ENCODE results near the gene TPCN1. TPM values are rescaled to one million over a fixed set of nuclear protein-coding genes. Genes with fewer than 3 reads are reported as not detected.

Gene TPCN1
- total and polyA plus RNA-seq, 4 donors: 20.8 to 61.7 (median 30.7) TPM

GRCh38 chr12:113329022-113329790, 107.9 kb downstream of the TPCN1 start:
- Histone ChIP-seq H3K9me3 (ENCODE audit: control insufficient read depth in 4 of 4, insufficient read depth in 3 of 4, low read length in 3 of 4) (no peaks in the 10 kb centered on the region), H3K4me1 (ENCODE audit: control insufficient read depth in 5 of 5, insufficient read depth in 5 of 5, low read length in 5 of 5) (peaks cover 0 to 20% (median under 1%) of the 10 kb centered on the region in 5 donors), H3K36me3 (ENCODE audit: control insufficient read depth in 4 of 4, insufficient read depth in 4 of 4, low read length in 4 of 4) (peaks cover 0 to 35% (median 2%) of the 10 kb centered on the region in 4 donors), H3K27me3 (ENCODE audit: control insufficient read depth in 3 of 3, insufficient read depth in 3 of 3, low read length in 2 of 3) (no peaks in the 10 kb centered on the region), H3K4me3 (no peak overlapping the region), H3K9ac (ENCODE audit: insufficient read depth in 1 of 2, low read length in 2 of 2) (no peak overlapping the region), H3K27ac (ENCODE audit: low read depth in 1 of 2, low read length in 1 of 2) (peak overlapping the region in 1 of 2 donors; percentile 35)
- no peak for ATAC-seq (ENCODE audit: insufficient read depth, low FRiP score)
- 82 to 85% methylated on average over 9 of the region's 9 CpGs for WGBS, 2 donors
- DNase-seq: no peak
- no peak for TF ChIP-seq CTCF (IDR thresholded peaks at IDR 0.05; ENCODE audit: control extremely low read depth, extremely low read depth)

- DNase-seq: no peak
- Histone ChIP-seq H3K9me3 (ENCODE audit: control insufficient read depth in 4 of 4, insufficient read depth in 3 of 4, low read length in 3 of 4) (no peaks in the 10 kb centered on the region), H3K27me3 (ENCODE audit: control insufficient read depth in 3 of 3, insufficient read depth in 3 of 3, low read length in 2 of 3) (no peaks in the 10 kb centered on the region), H3K4me1 (ENCODE audit: control insufficient read depth in 5 of 5, insufficient read depth in 5 of 5, low read length in 5 of 5) (peaks cover 0 to 20% (median 4%) of the 10 kb centered on the region in 5 donors), H3K27ac (ENCODE audit: low read depth in 1 of 2, low read length in 1 of 2) (no peak overlapping the region), H3K4me3 (no peak overlapping the region), H3K36me3 (ENCODE audit: control insufficient read depth in 4 of 4, insufficient read depth in 4 of 4, low read length in 4 of 4) (peaks cover 0 to 35% (median 2%) of the 10 kb centered on the region in 4 donors), H3K9ac (ENCODE audit: insufficient read depth in 1 of 2, low read length in 2 of 2) (no peak overlapping the region)
- 93 to 100% methylated on average over 1 of the region's 1 CpG for WGBS, 2 donors
- no peak for TF ChIP-seq CTCF (IDR thresholded peaks at IDR 0.05; ENCODE audit: control extremely low read depth, extremely low read depth)
- ATAC-seq (ENCODE audit: insufficient read depth, low FRiP score): no peak
Measured at GRCh38 chr12:113329791-113330417, 108.6 kb downstream of the TPCN1 start.

DNA sequence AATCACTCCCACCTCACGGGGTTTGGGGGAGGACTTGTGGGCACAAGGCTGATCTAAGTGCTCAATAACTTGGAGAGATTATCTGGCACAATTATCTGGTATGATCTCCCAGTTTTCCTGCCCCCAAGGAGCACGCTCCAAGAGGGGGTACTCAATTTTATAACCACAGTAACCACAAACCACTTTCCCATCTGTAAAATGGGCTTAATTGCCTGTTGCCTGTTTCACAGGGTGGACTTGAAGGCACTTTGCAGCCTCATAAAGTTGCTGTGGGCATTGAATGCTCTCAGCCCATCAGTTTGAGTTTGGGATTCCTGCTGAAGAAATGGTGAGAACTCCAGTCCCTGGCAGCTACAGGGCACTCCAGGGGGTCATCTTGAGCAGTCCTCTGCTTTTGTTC, 109.2 kb downstream of the TPCN1 start:
- Histone ChIP-seq H3K9ac (ENCODE audit: insufficient read depth in 1 of 2, low read length in 2 of 2) (no peak overlapping the region), H3K4me1 (ENCODE audit: control insufficient read depth in 5 of 5, insufficient read depth in 5 of 5, low read length in 5 of 5) (peaks cover 0 to 21% (median 4%) of the 10 kb centered on the region in 5 donors), H3K27ac (ENCODE audit: low read depth in 1 of 2, low read length in 1 of 2) (no peak overlapping the region), H3K27me3 (ENCODE audit: control insufficient read depth in 3 of 3, insufficient read depth in 3 of 3, low read length in 2 of 3) (no peaks in the 10 kb centered on the region), H3K9me3 (ENCODE audit: control insufficient read depth in 4 of 4, insufficient read depth in 3 of 4, low read length in 3 of 4) (no peaks in the 10 kb centered on the region), H3K4me3 (no peak overlapping the region), H3K36me3 (ENCODE audit: control insufficient read depth in 4 of 4, insufficient read depth in 4 of 4, low read length in 4 of 4) (peaks cover 0 to 35% (median 2%) of the 10 kb centered on the region in 4 donors)
- DNase-seq: no peak
- no peak for ATAC-seq (ENCODE audit: insufficient read depth, low FRiP score)
- TF ChIP-seq CTCF (IDR thresholded peaks at IDR 0.05; ENCODE audit: control extremely low read depth, extremely low read depth): no peak
- WGBS, 2 donors: 94 to 98% methylated on average over 2 of the region's 2 CpGs
